B cell (primary cell): ENCODE measurements around the gene MED12L. TPM values are rescaled to one million over a fixed set of nuclear protein-coding genes. Genes with fewer than 3 reads are reported as not detected.

Experiments used
- ATAC-seq: fragments of 200-7000 bp; cut with Tn5 transposase; one replicate; pipeline ENCODE4 v1.10.0; 2021; ENCODE audit warnings: low read depth, mild to moderate bottlenecking, moderate number of reproducible peaks, moderate library complexity
- CTCF ChIA-PET: fragments of 350-600 bp; sonication (Branson Sonifier 250); formaldehyde crosslinking; loops from one replicate; lab custom pipeline; 2021; ENCODE audit warnings: antibody characterized with exemption, inconsistent platforms; lab: Charles Lee
- POLR2A ChIA-PET: fragments of 350-600 bp; sonication (Branson Sonifier 250); formaldehyde crosslinking; loops from one replicate; lab custom pipeline; 2021; ENCODE audit warnings: antibody characterized with exemption; lab: Charles Lee
- DNase-seq: peaks from one replicate; pipeline ENCODE4 v3.0.0; 2013
- H2AFZ ChIP-seq: 2 replicates; pipeline ENCODE4 v1.6.1; 2012; ENCODE audit warnings: mild to moderate bottlenecking, low read depth, low read length; ENCODE audit not compliant: insufficient read depth, poor library complexity, severe bottlenecking
- H3K27ac ChIP-seq, 2 donors: 1 replicate in 1 of 2; 2 replicates in 1 of 2; pipeline ENCODE4 v1.5.1; 2012 to 2013; ENCODE audit warnings: low read length in 2 of 2, mild to moderate bottlenecking in 2 of 2, moderate library complexity in 1 of 2
- H3K27me3 ChIP-seq, 4 experiments: fragments of 200-600 bp in 1 of 4; sonication (generic) in 1 of 4; replicated peaks in 1 of 4; 1 replicate in 2 of 4; 2 replicates in 2 of 4; pipeline versions ENCODE4 v1.6.1 to v1.7.0; 2013 to 2016; ENCODE audit warnings: low read length in 3 of 4, mild to moderate bottlenecking in 2 of 4, mixed read lengths in 1 of 4, moderate library complexity in 1 of 4; ENCODE audit not compliant: insufficient read depth in 4 of 4, control insufficient read depth in 3 of 4; ENCODE audit errors: control extremely low read depth in 1 of 4
- H3K36me3 ChIP-seq, 2 experiments: replicated peaks in 1 of 2; 1 replicate in 1 of 2; 2 replicates in 1 of 2; pipeline versions ENCODE4 v1.6.1 to v1.7.1; 2013; ENCODE audit warnings: low read length in 1 of 2; ENCODE audit not compliant: insufficient read depth in 2 of 2, control insufficient read depth in 1 of 2; ENCODE audit errors: control extremely low read depth in 1 of 2, extremely low read depth in 1 of 2
- H3K4me1 ChIP-seq, 2 donors: fragments of 200-600 bp in 1 of 2; sonication (generic) in 1 of 2; 1 replicate in 1 of 2; 2 replicates in 1 of 2; pipeline versions ENCODE4 v1.5.1 to v1.6.1; 2013 to 2017; ENCODE audit warnings: low read length in 2 of 2; ENCODE audit not compliant: control insufficient read depth in 2 of 2, insufficient read depth in 2 of 2
- H3K4me2 ChIP-seq: replicated peaks from 2 replicates; pipeline ENCODE3; 2012; ENCODE audit warnings: mild to moderate bottlenecking, low read depth, low read length; ENCODE audit not compliant: poor library complexity, severe bottlenecking
- H3K4me3 ChIP-seq, 5 experiments: fragments of 200-600 bp in 1 of 5; sonication (generic) in 1 of 5; 1 replicate in 3 of 5; 2 replicates in 2 of 5; pipeline versions ENCODE4 v1.5.1 to v1.7.0; 2011 to 2016; ENCODE audit warnings: low read length in 4 of 5, mild to moderate bottlenecking in 4 of 5, low read depth in 2 of 5, control low read depth in 1 of 5, moderate library complexity in 1 of 5; ENCODE audit not compliant: insufficient read depth in 1 of 5; ENCODE audit errors: control extremely low read depth in 1 of 5, extremely low read depth in 1 of 5
- H3K79me2 ChIP-seq: fragments of 200-600 bp; sonication (generic); one replicate; pipeline ENCODE4 v1.6.0; 2016; ENCODE audit warnings: low read length; ENCODE audit not compliant: control insufficient read depth, insufficient read depth
- H3K9ac ChIP-seq: fragments of 200-600 bp; sonication (generic); 2 replicates; pipeline ENCODE4 v1.6.1; 2017; ENCODE audit warnings: mild to moderate bottlenecking, low read length, moderate library complexity
- H3K9me3 ChIP-seq, 3 donors: one replicate each; pipeline versions ENCODE4 v1.6.1 to v1.7.1; 2013; ENCODE audit warnings: low read length in 2 of 3; ENCODE audit not compliant: control insufficient read depth in 2 of 3, insufficient read depth in 1 of 3; ENCODE audit errors: control extremely low read depth in 1 of 3
- H4K20me1 ChIP-seq: 2 replicates; pipeline ENCODE4 v1.6.0; 2012; ENCODE audit warnings: mild to moderate bottlenecking, low read length; ENCODE audit not compliant: insufficient read depth, control insufficient read depth, poor library complexity, severe bottlenecking
- H3K27ac Mint-ChIP-seq: one replicate; pipeline ENCODE4 v1.8.0; 2021; ENCODE audit warnings: mixed read lengths
- H3K27me3 Mint-ChIP-seq: one replicate; pipeline ENCODE4 v1.8.0; 2021; ENCODE audit warnings: mixed read lengths
- H3K4me1 Mint-ChIP-seq: one replicate; pipeline ENCODE4 v1.8.0; 2021; ENCODE audit warnings: mixed read lengths
- H3K4me3 Mint-ChIP-seq: one replicate; pipeline ENCODE4 v1.8.0; 2021; ENCODE audit warnings: mixed read lengths
- H3K9me3 Mint-ChIP-seq: one replicate; pipeline ENCODE4 v1.8.0; 2022; ENCODE audit warnings: mixed read lengths; ENCODE audit not compliant: insufficient read depth
- CTCF ChIP-seq: fragments of 200-600 bp; IDR thresholded peaks from one replicate; pipeline ENCODE4 v1.8.0; 2022; ENCODE audit warnings: antibody characterized with exemption, mild to moderate bottlenecking
- EZH2 ChIP-seq: IDR thresholded peaks from 2 replicates; pipeline ENCODE4 v1.6.1; 2012; ENCODE audit warnings: borderline replicate concordance, low read depth, mild to moderate bottlenecking, moderate library complexity, low read length; ENCODE audit not compliant: insufficient read depth, poor library complexity, severe bottlenecking
- WGBS: methylation state at CpG from one replicate; pipeline ENCODE4 v1.1.5; 2013; ENCODE audit warnings: missing lambda C conversion rate; ENCODE audit not compliant: insufficient coverage; 5-methylcytosine and 5-hydroxymethylcytosine counted together
- intact Hi-C: fragments of 100-400 bp; cut with micrococcal nuclease; formaldehyde crosslinking; loops from one replicate; pipeline ENCODE4 v1.10.0; 2022
- polyA plus RNA-seq: library from polyadenylated mRNA; depleted of rRNA; stranded (reverse); fragments of >200 nt; gene quantifications from 2 replicates; pipeline ENCODE4 v1.2.3, GENCODE V29; 2012
- total RNA-seq, 2 donors: library from RNA; stranded (reverse); fragments of 120-200 nt in 1 of 2; gene quantifications; 1 replicate in 1 of 2; 2 replicates in 1 of 2; pipeline versions ENCODE4 v1.2.3 to v1.2.4, GENCODE V29; 2013 to 2022

The MED12L gene
- total and polyA plus RNA-seq, 2 donors (not counting 1 experiment from before 2014, with no cell fraction given), result 0.07 to 0.30 TPM

- DNase-seq, result no peak
- CTCF ChIA-PET, result interaction anchor here (6.6 kb wide), 1 partner anchor 11 kb away, joined by 47 read pairs; no protein-coding TSS in a partner anchor
- whole genome bisulfite sequencing, result 83% methylated on average over 1 of the region's 2 CpGs
Measured at GRCh38 chr3:151428386-151428785, 342.9 kb downstream of the MED12L start.

More at GRCh38 chr3:151428386-151428785, 342.9 kb downstream of the MED12L start:
- POLR2A ChIA-PET, result no interaction called here
- H3K4me1 ChIP-seq, result peaks cover 5 to 8% of the 10 kb centered on the region in 2 donors
- Mint-ChIP-seq H3K4me1 (peaks cover 34% of the 10 kb centered on the region), H3K4me3 (no peak overlapping the region), H3K9me3 (no peaks in the 10 kb centered on the region), H3K27ac (no peak overlapping the region), H3K27me3 (no peaks in the 10 kb centered on the region)
- no peak overlapping the region for H2AFZ ChIP-seq
- no peak overlapping the region for H3K9ac ChIP-seq
- H3K79me2 ChIP-seq, result no peaks in the 10 kb centered on the region
- no peak overlapping the region for H3K27ac ChIP-seq
- no peaks in the 10 kb centered on the region for H3K27me3 ChIP-seq
- no peaks in the 10 kb centered on the region for H3K36me3 ChIP-seq
- no peak for ATAC-seq
- no peak overlapping the region for H3K4me2 ChIP-seq
- H3K9me3 ChIP-seq, result no peaks in the 10 kb centered on the region
- H4K20me1 ChIP-seq, result no peaks in the 10 kb centered on the region
- no peak overlapping the region for H3K4me3 ChIP-seq
- intact Hi-C loops, result no loop called here
- TF ChIP-seq EZH2 (no peak), CTCF (no peak)
